ENCODE measurements around the gene PTGDS. TPM values are rescaled to one million over a fixed set of nuclear protein-coding genes. Genes with fewer than 3 reads are reported as not detected.
A peak's percentile ranks its signal among the peaks of the same experiment; 100 is the strongest.

PTGDS gene
- total RNA-seq, 1 donor from 2014 or later, result not detected

GRCh38 chr9:137028263-137029057 lies 51.2 kb downstream of the PTGDS start:
- TF ChIP-seq CTCF (IDR thresholded peaks at IDR 0.05; ENCODE audit: partially characterized antibody, unreplicated experiment), result no peak
- H3K4me3 Mint-ChIP-seq (ENCODE audit: unreplicated experiment), result peak overlapping the region; percentile 42
- peaks cover 3% of the 10 kb centered on the region for H3K4me1 Mint-ChIP-seq (ENCODE audit: low read depth, unreplicated experiment)
- peak; percentile 76 for DNase-seq
- peaks cover 3% of the 10 kb centered on the region for H3K9me3 Mint-ChIP-seq (ENCODE audit: unreplicated experiment)
- peaks cover 14% of the 10 kb centered on the region for H3K27me3 Mint-ChIP-seq (ENCODE audit: unreplicated experiment)
- H3K27ac Mint-ChIP-seq (ENCODE audit: unreplicated experiment), result no peak overlapping the region
- H3K36me3 Mint-ChIP-seq (ENCODE audit: unreplicated experiment), result no peaks in the 10 kb centered on the region

GRCh38 chr9:137029058-137029936 lies 52.0 kb downstream of the PTGDS start:
- Mint-ChIP-seq H3K27ac (ENCODE audit: unreplicated experiment) (no peak overlapping the region), H3K4me3 (ENCODE audit: unreplicated experiment) (peak overlapping the region; percentile 63), H3K27me3 (ENCODE audit: unreplicated experiment) (peaks cover 12% of the 10 kb centered on the region), H3K36me3 (ENCODE audit: unreplicated experiment) (no peaks in the 10 kb centered on the region), H3K4me1 (ENCODE audit: low read depth, unreplicated experiment) (peaks cover 2% of the 10 kb centered on the region), H3K9me3 (ENCODE audit: unreplicated experiment) (peaks cover 3% of the 10 kb centered on the region)
- DNase-seq, result peak; percentile 94
- TF ChIP-seq CTCF (IDR thresholded peaks at IDR 0.05; ENCODE audit: partially characterized antibody, unreplicated experiment), result peak; percentile 85

GRCh38 chr9:137030006-137030405 lies 52.7 kb downstream of the PTGDS start:
- no peaks in the 10 kb centered on the region for H3K36me3 Mint-ChIP-seq (ENCODE audit: unreplicated experiment)

GRCh38 chr9:137030538-137031527 lies 53.5 kb downstream of the PTGDS start:
- no peak for DNase-seq
- H3K27me3 Mint-ChIP-seq (ENCODE audit: unreplicated experiment), result peaks cover 12% of the 10 kb centered on the region
- no peak overlapping the region for H3K4me3 Mint-ChIP-seq (ENCODE audit: unreplicated experiment)
- H3K27ac Mint-ChIP-seq (ENCODE audit: unreplicated experiment), result no peak overlapping the region
- no peak for TF ChIP-seq CTCF (IDR thresholded peaks at IDR 0.05; ENCODE audit: partially characterized antibody, unreplicated experiment)
- H3K4me1 Mint-ChIP-seq (ENCODE audit: low read depth, unreplicated experiment), result peaks cover 2% of the 10 kb centered on the region
- no peaks in the 10 kb centered on the region for H3K36me3 Mint-ChIP-seq (ENCODE audit: unreplicated experiment)
- H3K9me3 Mint-ChIP-seq (ENCODE audit: unreplicated experiment), result peaks cover 3% of the 10 kb centered on the region

More at GRCh38 chr9:137030006-137030405, 52.7 kb downstream of the PTGDS start:
- Mint-ChIP-seq H3K27me3 (ENCODE audit: unreplicated experiment) (peaks cover 12% of the 10 kb centered on the region), H3K9me3 (ENCODE audit: unreplicated experiment) (peaks cover 3% of the 10 kb centered on the region), H3K27ac (ENCODE audit: unreplicated experiment) (no peak overlapping the region), H3K4me3 (ENCODE audit: unreplicated experiment) (no peak overlapping the region), H3K4me1 (ENCODE audit: low read depth, unreplicated experiment) (peaks cover 2% of the 10 kb centered on the region)
- DNase-seq, result no peak
- no peak for TF ChIP-seq CTCF (IDR thresholded peaks at IDR 0.05; ENCODE audit: partially characterized antibody, unreplicated experiment)

Other genes starting within 250 kb of the PTGDS start
- not detected for gene LCN10, start 234.6 kb upstream of the PTGDS start, total RNA-seq (ENCODE audit: unreplicated experiment)
- gene LCN6, start 229.0 kb upstream of the PTGDS start, total RNA-seq (ENCODE audit: unreplicated experiment), result not detected
- gene LCN8, start 219.3 kb upstream of the PTGDS start, total RNA-seq (ENCODE audit: unreplicated experiment), result not detected
- 1.9 TPM for gene LCN15, start 213.0 kb upstream of the PTGDS start, total RNA-seq (ENCODE audit: unreplicated experiment)
- 46.1 TPM for gene TMEM141, start 186.2 kb upstream of the PTGDS start, total RNA-seq (ENCODE audit: unreplicated experiment)
- gene CCDC183, start 181.2 kb upstream of the PTGDS start, total RNA-seq (ENCODE audit: unreplicated experiment), result 20.0 TPM
- gene RABL6, start 169.6 kb upstream of the PTGDS start, total RNA-seq (ENCODE audit: unreplicated experiment), result 149 TPM
- 15.3 TPM for gene AJM1, start 135.0 kb upstream of the PTGDS start, total RNA-seq (ENCODE audit: unreplicated experiment)
- gene PHPT1, start 128.1 kb upstream of the PTGDS start, total RNA-seq (ENCODE audit: unreplicated experiment), result 101 TPM
- 17.6 TPM for gene MAMDC4, start 125.2 kb upstream of the PTGDS start, total RNA-seq (ENCODE audit: unreplicated experiment)
- 343 TPM for gene EDF1, start 111.2 kb upstream of the PTGDS start, total RNA-seq (ENCODE audit: unreplicated experiment)
- 27.3 TPM for gene TRAF2, start 91.0 kb upstream of the PTGDS start, total RNA-seq (ENCODE audit: unreplicated experiment)
- 77.9 TPM for gene FBXW5, start 32.8 kb upstream of the PTGDS start, total RNA-seq (ENCODE audit: unreplicated experiment)
- 14.5 TPM for gene C8G, start 32.3 kb upstream of the PTGDS start, total RNA-seq (ENCODE audit: unreplicated experiment)
- 2.9 TPM for gene LCN12, start 25.2 kb upstream of the PTGDS start, total RNA-seq (ENCODE audit: unreplicated experiment)
- not detected for gene LCNL1, start 5.5 kb downstream of the PTGDS start, total RNA-seq (ENCODE audit: unreplicated experiment)
- gene PAXX, start 14.9 kb downstream of the PTGDS start, total RNA-seq (ENCODE audit: unreplicated experiment), result 50.7 TPM
- gene CLIC3, start 19.1 kb downstream of the PTGDS start, total RNA-seq (ENCODE audit: unreplicated experiment), result not detected
- gene ABCA2, start 50.7 kb downstream of the PTGDS start, total RNA-seq (ENCODE audit: unreplicated experiment), result 70.7 TPM
- gene FUT7, start 54.6 kb downstream of the PTGDS start, total RNA-seq (ENCODE audit: unreplicated experiment), result 0.20 TPM
- gene NPDC1, start 68.7 kb downstream of the PTGDS start, total RNA-seq (ENCODE audit: unreplicated experiment), result 260 TPM
- gene ENTPD2, start 76.6 kb downstream of the PTGDS start, total RNA-seq (ENCODE audit: unreplicated experiment), result 0.69 TPM
- 13.5 TPM for gene SAPCD2, start 93.1 kb downstream of the PTGDS start, total RNA-seq (ENCODE audit: unreplicated experiment)
- gene UAP1L1, start 100.0 kb downstream of the PTGDS start, total RNA-seq (ENCODE audit: unreplicated experiment), result 5.1 TPM
- 59.8 TPM for gene MAN1B1, start 109.5 kb downstream of the PTGDS start, total RNA-seq (ENCODE audit: unreplicated experiment)
- gene DPP7, start 137.2 kb downstream of the PTGDS start, total RNA-seq (ENCODE audit: unreplicated experiment), result 30.8 TPM
- 5.5 TPM for gene GRIN1, start 161.7 kb downstream of the PTGDS start, total RNA-seq (ENCODE audit: unreplicated experiment)
- 0.98 TPM for gene LRRC26, start 192.5 kb downstream of the PTGDS start, total RNA-seq (ENCODE audit: unreplicated experiment)
- gene TMEM210, start 194.6 kb downstream of the PTGDS start, total RNA-seq (ENCODE audit: unreplicated experiment), result not detected
- 72.9 TPM for gene ANAPC2, start 211.1 kb downstream of the PTGDS start, total RNA-seq (ENCODE audit: unreplicated experiment)
- gene SSNA1, start 211.2 kb downstream of the PTGDS start, total RNA-seq (ENCODE audit: unreplicated experiment), result 37.3 TPM
- gene TPRN, start 223.2 kb downstream of the PTGDS start, total RNA-seq (ENCODE audit: unreplicated experiment), result 9.6 TPM
- gene TMEM203, start 228.1 kb downstream of the PTGDS start, total RNA-seq (ENCODE audit: unreplicated experiment), result 36.5 TPM
- gene NDOR1, start 228.2 kb downstream of the PTGDS start, total RNA-seq (ENCODE audit: unreplicated experiment), result 31.6 TPM
- 24.8 TPM for gene RNF208, start 244.7 kb downstream of the PTGDS start, total RNA-seq (ENCODE audit: unreplicated experiment)
- gene CYSRT1, start 247.7 kb downstream of the PTGDS start, total RNA-seq (ENCODE audit: unreplicated experiment), result 2.1 TPM
- gene RNF224, start 250.0 kb downstream of the PTGDS start, total RNA-seq (ENCODE audit: unreplicated experiment), result 0.39 TPM

Data from glutamatergic neuron (in vitro differentiated cells).